NCI-H345 treated with DMSO at 0.1 percent for 48 hours (cell line): ENCODE results near the gene TFPI2.

ENCODE experiments used
- DNase-seq: peaks from one replicate; lab custom pipeline; 2025; ENCODE audit not compliant: unreplicated experiment; lab: John Stamatoyannopoulos, UW

Gene TFPI2

GRCh38 chr7:93860261-93860660, 30.3 kb downstream of the TFPI2 start:
- DNase-seq, result no peak

GRCh38 chr7:93858857-93859256, 31.7 kb downstream of the TFPI2 start:
- DNase-seq, result no peak

GRCh38 chr7:93856323-93856722, 34.2 kb downstream of the TFPI2 start:
- DNase-seq, result no peak

GRCh38 chr7:93855797-93856196, 34.8 kb downstream of the TFPI2 start:
- DNase-seq, result no peak

- DNase-seq, result no peak
Measured at GRCh38 chr7:93854480-93854879, 36.1 kb downstream of the TFPI2 start.

- no peak for DNase-seq
Measured at GRCh38 chr7:93851536-93851935, 39.0 kb downstream of the TFPI2 start.

- DNase-seq, result no peak
Measured at GRCh38 chr7:93843260-93843659, 47.3 kb downstream of the TFPI2 start.

- no peak for DNase-seq
Measured at GRCh38 chr7:93838966-93839365, 51.6 kb downstream of the TFPI2 start.

- DNase-seq, result no peak
Measured at GRCh38 chr7:93837245-93837644, 53.3 kb downstream of the TFPI2 start.

- no peak for DNase-seq
Measured at GRCh38 chr7:93836116-93836515, 54.4 kb downstream of the TFPI2 start.

- no peak for DNase-seq
Measured at GRCh38 chr7:93835702-93836101, 54.9 kb downstream of the TFPI2 start.
